OCI-M1 (cell line): ENCODE results near the gene SHISA6.

Source experiments
- DNase-seq: peaks from one replicate; lab custom pipeline; 2025; lab: John Stamatoyannopoulos, UW

The SHISA6 gene

DNA sequence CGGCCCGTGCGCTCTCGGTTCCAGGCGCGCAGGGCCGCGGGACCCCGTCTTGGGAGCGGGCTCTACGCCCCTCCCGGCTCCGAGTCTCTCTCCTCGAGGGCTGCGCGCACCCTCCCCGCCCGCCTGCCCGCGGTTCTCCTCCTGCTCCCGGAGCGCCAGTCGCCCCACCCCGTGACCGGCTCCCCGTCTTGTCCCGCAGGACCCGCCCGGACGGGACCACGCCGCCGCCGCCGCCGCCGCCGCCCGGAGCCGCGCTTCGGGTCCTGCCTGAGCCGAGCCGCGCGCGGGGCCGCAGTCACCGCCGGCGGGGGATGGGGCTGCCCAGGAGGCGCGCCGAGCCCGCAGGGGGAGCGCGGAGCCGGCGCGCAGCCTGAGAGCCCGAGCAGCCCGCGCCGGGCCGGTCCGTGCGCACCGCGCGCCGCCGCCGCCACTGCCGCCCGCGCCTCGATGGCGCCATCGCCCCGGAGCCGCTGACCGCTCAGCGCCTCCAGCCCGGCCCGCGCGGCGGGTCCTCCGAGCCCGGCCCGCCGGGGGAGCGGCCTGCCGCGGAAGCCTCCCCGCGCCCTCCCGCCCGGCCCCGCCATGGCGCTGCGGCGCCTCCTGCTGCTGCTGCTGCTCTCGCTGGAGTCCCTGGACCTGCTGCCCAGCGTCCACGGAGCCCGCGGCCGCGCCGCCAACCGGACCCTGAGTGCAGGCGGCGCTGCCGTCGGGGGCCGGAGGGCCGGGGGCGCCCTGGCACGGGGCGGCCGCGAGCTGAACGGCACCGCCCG lies at the start of gene SHISA6:
Gene SHISA6 (plus strand): TSS at position 373 of the 770 bp plus-strand sequence.
- DNase-seq: no peak

DNA sequence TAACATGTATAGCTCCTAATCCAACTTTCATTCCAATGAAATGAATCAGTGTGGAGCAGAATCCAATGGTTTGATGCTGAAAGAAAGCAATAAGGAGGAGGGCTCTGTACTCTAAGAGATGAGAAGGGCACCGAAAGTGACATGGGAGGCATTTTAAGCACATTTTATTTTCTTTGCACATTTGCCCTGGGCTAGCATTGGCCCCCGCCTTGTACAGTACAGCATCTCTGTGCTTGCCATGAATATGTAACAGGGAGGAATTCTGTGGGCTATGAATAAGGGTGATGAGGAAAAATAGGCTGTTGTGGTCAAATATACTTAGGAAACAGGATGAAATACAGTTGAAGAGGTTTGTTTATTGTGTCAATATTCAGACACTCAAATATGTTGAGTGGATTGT lies 45.2 kb upstream of the SHISA6 start:
- DNase-seq: no peak

DNA sequence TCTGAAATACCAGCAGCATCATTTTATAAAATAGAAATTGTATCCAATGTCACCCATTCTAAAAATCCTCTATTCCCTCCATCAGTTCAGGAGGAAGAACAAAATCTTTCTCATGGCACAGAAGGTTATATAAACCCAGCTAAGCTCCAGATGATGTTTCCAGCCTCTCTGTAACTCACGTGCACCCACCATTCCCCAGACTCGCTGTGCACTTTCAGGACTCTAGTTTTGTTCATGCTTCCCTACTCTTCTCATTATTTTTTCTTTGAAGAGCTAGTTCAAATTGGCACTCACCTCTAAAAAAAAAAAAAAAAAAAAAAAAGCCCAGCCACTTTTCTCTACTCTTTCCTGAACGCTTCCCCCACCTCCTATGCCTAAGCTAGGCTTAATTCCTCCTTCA lies 36.0 kb upstream of the SHISA6 start:
- no peak for DNase-seq

DNA sequence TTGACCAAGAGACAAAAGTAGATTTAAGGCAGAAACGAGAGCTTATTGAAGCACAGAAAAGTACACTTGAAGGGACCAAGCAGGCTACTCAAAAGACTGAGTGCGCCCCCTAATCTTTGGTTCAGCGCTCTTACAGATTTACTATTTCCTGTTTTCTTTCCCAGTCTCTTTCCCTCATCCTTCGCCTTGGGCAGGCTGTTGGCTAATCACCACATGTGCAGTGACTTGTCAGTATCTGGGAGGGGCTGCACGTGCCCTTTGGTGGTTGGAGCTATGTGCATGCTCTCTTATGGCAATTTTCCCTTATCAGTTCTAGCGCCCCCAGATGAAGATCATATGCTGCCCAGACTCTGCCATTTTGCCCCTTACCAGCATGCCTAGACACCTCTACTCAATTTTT lies 35.4 kb upstream of the SHISA6 start:
- DNase-seq: no peak

DNA sequence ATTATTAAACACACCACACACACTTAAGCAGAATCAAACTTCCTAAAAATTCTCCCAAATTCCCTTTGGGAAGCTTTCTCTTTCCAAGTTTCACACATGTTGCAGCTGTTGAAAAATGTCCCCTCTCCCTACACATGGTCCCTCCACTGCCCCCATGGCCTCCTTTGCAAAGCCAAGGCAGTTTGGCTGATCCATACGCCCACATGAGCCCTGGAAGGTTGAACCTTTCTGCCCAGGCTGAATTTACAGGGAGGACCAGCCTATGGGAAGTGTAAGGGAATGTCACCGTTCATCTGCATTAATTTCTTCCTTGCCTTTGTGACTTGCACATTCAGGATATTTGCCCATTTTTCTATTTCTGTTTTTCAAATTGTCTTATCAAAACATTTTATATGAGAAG lies 31.1 kb upstream of the SHISA6 start:
- DNase-seq: no peak

DNA sequence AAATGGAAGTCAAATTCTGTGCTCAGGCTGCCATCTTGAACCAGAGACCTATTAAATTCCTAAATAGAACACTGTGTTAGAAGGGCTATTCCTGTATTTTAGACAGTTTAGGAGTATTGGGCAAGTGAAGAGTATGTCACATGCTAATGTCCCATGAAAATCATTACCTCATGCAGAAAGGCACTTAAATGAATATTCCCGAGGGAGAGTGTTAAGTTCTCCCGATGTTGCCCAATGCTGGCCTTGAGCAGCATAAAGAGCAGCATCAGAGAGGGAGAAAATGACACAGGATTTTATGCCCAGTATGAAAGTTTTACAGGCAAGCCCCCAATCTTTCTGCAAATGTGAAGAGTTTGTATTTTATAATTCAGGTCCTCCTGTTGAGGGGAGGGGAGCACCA lies 28.2 kb upstream of the SHISA6 start:
- DNase-seq: no peak

DNA sequence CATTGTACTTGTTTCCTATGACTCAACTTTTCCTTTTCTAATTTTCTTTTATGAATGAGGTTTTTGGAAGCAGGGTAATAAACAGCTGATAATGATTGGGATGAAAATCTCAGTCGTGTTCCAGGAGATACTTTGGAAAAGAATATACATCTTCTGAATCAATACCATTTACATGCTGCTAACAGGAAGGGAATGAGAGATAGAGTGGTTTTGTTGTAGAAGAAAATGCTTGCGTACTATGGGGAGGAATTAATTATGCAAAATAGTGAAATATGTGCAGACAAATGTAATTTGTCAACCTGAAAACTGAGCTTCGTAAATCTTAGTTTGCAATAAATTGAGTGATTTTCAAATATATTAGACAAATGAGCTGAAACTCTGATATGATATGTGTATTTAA lies 24.0 kb upstream of the SHISA6 start:
- DNase-seq: no peak

DNA sequence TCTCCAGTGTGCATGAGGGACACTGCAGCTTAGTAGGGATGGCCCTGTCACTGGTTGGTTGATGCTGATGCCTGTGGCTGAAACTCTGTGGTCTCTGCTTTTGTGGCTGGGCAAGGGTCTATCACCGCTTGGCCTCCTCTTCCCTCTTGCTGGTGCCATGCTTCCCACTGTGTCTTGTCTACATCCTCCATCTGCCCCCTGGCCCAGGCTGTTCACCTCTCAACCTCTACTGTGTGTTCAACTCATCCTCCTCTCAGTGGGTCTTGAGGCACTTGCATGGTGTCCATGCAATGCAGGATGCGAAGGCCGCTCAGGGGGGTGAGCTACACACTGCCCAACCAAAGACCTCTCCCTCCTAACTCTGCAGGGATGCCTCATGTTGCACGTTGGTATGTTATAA lies 19.8 kb upstream of the SHISA6 start:
- no peak for DNase-seq

DNA sequence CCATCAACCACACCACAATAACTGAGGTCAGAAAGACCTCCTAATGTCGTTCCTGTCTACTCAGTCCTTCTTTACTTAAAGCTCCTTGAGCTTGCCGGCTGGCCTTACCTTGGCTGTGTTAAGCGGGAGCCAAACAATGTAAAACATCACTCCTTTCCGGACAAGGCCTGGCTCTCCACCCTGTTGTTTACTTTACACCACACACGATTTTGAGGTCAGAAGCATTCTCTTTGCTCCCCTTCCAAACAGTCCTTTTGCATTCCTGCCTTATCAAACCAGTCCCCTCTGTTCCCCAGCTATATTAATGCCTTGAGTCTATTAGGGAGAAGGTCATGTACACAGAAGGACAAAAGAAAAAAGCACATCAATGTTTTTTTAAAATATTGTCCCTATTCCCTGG lies 19.3 kb upstream of the SHISA6 start:
- no peak for DNase-seq

DNA sequence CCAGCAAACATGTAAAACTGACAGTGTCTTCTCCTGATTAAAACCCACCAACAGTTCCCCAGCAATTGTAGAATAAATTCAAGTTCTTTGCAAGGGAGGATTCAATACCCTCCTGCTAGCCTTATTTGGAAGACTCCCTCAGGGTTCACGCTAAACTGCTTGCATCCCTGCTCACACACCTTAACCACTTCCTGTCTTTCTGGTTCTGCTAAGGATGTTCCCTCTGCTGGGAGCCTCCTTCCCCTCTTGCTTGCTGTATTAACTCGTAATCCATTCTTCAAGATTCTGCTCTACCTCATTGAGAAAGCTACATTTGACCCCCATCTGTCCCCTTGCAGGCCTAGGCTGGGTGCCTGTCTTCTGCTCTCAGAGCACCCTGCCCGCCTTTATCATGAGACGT lies 2.3 kb upstream of the SHISA6 start:
- DNase-seq: no peak

DNA sequence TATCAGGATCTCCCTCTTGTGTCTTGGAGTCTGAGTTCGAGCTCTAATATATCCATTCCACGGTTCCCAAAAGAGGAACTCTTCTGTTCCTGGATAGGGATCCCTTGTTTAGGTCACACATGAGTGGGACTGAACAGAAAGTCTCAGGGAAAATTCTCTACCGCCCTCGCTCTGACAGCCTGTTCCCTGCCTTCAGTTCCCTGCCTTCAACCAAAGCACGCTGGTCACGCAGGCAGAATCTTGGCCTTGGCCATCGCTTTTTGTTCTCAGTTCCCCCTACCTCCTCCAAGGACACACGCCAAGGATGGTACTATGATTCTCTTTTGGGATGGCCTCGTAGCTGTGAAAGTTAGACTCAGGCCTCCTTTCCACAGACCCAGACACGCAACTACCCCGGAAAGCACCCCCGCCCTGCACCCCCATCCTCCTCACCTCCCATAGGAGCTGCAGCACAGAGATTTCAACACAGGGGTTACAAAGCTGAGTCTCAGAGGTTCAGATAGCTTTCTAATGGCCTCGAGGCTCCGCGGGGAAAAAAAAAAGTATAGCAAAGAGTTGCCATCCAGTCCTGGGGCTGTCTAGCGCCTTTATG lies 1.5 kb upstream of the SHISA6 start:
- DNase-seq: no peak

DNA sequence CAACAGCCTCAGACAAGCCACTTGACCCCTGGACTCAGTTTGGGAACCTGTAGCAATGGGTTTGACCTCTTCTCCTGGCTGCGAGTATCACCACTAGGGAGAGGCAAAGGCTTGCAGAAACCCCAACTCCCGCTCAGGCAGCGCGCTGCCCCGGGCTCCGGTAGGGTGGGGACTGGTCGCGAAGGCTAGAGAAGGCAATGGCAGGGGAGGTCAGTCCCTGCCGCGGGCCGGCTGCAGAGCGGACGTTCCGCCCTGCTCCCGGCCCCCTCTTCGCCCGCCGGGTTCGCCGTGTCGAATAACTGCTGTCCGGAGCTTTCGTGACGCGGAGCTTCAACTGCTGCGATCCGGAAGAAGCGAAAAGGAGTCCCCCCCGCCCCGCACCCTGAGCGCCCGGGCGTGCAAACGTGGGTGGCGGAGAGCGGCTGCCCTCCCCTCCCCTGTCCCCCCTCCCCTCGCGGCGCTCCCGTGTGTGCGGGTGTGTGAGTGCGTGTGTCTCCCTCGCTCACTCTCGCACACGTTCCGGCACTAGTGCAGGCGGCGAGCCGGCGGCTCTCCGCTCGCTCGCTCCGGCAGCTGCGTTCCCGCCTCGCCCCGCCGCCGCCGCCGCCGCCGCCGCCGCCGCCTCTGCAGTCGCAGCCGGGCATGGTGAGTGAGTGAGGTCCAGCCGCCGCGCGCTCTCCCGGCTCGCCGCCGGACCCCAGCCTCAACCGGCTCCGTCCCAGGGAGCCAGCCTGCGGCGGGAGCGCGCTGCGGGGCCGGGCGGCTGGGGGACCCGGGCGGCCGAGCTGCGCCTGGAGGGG lies 772 bp upstream of the SHISA6 start:
- no peak for DNase-seq

DNA sequence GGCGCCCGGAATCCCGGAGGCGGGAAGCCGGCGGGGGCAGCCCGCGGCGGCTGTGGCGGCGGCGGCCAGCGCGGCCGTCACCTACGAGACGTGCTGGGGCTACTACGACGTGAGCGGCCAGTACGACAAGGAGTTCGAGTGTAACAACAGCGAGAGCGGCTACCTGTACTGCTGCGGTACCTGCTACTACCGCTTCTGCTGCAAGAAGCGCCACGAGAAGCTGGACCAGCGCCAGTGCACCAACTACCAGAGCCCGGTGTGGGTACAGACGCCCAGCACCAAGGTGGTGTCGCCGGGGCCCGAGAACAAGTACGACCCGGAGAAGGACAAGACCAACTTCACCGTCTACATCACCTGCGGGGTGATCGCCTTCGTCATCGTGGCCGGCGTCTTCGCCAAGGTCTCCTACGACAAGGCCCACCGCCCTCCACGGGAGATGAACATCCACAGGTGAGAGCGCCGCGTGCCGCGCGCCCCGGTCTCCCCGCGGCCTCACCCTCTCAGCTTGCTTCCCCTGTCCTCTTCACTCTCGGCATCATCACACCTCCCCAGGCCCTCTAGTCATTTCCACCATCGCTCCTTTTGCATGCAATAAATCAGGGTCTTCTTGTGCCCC lies 706 bp downstream of the SHISA6 start:
- DNase-seq: no peak

DNA sequence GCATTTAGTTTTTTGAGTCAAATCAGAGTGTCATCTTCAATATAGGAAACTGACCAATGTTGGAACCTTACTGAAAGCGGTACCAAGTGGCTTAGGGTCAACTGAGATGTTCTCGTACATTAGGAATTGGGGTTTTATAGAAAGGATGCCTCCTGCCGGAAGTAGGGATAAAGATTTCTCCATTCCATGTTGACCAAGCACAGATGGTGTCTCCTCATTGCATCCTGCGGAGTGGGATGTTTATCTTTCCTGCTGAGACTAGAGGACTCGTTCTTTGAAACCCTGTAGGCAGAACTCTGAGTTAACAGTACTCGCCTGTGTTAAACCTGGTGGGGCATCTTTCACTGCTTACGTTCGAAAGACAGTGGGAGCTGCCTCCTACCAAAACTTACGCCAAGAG lies 1.4 kb downstream of the SHISA6 start:
- no peak for DNase-seq

DNA sequence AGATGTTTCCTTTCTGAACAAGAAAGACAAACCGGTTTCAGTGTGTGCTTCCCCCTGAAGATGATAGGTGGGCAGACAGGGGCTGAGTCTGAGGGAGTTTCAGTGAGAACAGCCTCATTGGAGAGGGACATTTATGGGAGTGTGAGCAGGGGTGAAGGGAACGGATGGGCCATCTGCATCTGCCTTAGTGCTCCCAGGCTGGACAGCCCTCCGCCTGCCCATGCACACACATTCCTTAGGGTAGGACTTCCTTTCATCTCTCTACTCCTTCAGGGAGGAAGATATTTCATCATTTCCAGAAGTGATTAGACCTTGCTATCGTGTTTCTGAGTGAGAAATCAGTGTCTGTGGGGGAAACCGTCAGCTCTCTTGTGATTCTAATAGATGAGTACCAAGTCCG lies 3.8 kb downstream of the SHISA6 start:
- DNase-seq: no peak

DNA sequence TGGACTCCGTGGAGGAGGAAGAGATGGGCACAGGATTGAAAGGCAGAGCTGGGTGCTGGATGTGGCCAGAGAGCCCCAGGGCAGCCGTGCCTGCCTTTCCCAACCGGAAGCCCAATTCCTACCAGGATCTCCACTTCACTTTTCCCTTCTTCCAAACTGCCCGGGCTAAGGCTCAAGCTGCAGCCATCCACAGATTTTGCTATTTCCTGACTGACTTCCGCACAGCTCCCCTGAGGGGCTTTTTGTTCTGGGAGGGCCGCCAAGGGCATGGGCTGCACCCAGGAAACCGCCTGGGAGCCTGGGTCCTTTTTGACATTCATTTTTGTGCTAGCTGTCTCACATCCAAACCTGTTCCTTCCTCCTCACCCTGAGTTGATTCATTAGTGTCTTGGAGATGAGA lies 4.2 kb downstream of the SHISA6 start:
- no peak for DNase-seq

DNA sequence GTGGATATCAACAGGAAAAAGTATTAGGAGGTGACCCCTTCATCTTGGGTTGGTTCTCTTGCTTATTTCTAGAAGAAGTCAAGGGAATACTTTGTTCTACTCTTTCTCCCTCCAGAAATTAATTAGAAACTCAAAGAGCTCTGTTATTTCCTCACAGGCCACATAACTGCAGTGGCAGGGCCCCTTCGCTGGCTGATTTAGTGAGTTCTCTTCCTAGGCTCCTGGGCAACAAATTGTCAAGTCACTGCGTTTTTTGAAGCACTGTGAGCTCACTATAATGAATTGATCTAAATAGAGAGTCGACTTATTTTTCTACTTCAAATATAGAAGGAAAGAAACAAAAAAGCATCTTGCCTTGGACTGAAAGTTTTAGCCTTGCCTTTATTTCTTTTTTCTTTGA lies 4.8 kb downstream of the SHISA6 start:
- DNase-seq: no peak

DNA sequence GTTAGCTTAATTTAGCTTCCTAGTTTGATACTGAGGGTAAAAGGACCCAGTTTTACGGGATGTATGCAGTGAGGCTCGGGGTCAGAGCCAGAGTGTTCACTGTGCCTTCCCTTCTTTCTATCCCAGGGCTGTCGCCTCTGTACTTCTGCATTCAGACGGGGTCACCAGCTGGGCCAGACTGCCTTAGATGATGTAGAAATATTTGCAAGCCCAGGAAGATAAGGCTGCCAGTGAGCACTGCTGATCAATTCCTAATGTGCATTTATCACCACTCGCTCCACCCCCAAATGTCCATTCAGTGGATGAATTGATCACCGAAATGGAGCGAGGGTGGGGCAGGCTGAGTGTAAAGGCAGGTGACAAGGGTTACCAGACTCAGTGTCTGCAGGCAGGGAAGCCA lies 9.1 kb downstream of the SHISA6 start:
- no peak for DNase-seq

DNA sequence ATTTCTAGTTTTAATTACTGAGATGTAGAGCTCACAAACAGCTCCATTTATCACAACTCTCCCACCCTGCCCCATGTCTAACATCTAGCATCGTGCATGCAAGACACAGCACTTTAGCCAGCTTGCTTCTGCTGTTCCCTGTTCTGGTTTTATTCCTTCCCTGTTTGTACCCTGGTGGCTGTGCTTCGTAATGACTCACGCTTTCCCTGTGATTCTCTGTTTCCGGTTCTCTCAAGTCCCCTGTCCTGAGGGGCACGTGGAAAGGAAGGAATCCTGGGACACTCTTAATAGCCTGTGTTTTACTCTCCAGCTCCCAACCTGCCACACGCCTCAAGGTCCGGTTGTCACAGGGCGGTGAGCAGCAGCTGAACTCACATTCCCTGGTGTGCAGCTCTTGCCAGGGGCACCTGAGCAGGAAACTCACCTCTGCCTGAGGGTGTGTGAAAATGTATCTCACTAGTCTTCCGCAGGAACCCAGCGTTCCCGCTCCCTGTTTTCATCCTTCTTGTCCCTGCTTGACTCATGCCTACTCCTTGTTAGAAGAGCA lies 10.6 kb downstream of the SHISA6 start:
- DNase-seq: no peak

DNA sequence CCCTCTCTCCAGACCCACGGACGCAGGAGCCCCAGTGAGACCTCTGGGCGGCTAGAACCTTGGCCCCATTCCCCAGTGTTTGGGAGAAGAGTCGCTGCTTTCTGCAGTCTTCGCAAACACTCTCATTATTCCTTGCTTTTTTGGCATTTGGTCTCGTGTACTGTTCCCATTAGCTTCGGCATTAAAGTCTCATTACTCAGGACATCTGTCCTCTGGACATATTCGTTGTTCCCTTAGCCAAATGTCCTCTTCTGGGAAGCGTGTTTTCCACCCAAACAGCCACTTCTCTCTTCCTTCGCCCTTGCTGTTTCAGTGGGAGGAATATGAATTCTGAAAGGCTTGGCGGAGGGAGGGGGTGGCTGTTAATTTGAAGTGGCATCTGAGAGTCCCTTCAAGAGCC lies 11.1 kb downstream of the SHISA6 start:
- DNase-seq: no peak

DNA sequence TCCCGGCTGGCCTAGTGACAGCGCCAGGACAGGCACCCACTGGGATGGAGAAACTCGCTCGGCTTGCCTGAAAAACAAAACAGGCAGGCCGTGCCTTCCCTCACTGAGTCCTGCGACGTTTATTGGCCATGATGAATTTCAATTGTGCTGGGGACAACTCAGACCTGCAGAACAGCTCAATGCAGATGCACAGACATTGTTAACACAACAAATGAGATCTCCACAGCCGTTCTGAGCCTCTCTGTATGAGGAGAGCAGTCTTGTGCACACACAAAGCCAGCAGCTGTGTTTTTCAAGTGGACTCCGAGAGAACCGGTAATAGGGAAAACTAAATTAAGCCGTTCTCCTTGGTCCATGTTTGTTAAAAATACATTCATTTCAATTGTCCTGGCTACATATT lies 15.9 kb downstream of the SHISA6 start:
- DNase-seq: no peak

DNA sequence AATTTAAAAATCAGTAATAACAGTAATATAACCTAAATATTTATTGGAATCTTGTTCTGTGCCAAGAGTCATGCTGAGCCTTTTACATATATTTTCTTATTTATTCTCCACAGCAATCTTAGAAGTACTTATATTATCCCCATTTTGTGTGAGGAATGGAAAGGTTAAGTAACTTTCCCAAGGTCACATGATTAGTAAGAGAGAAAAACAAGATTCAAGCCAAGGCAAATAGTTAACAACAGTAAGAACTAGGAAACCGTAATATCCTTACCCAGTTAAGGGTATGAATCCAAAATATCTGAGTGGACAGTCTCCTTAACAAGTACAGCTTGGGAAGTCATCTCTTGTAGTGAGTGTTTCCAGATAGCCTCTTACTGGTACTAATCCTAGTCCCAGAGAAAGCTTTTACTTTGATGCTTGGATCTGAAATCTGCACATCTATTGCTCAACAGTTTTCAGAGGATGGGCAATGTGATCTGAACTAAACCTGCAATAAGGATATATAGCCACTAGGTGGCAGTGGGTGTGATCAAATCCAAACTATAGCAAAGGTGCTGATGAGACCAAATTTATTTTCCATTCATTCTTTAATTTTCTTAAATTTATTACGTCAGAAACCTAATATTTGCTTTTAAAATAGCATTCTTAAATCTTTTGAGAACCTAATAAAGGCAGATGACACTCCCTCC lies 23.3 kb downstream of the SHISA6 start:
- DNase-seq: peak; percentile 25
